ENCODE results near the gene PPARG. TPM values are rescaled to one million over a fixed set of nuclear protein-coding genes. Genes with fewer than 3 reads are reported as not detected.

The PPARG gene
- polyA plus RNA-seq, 3 donors = 24.3 to 28.2 (median 25.2) TPM

DNA sequence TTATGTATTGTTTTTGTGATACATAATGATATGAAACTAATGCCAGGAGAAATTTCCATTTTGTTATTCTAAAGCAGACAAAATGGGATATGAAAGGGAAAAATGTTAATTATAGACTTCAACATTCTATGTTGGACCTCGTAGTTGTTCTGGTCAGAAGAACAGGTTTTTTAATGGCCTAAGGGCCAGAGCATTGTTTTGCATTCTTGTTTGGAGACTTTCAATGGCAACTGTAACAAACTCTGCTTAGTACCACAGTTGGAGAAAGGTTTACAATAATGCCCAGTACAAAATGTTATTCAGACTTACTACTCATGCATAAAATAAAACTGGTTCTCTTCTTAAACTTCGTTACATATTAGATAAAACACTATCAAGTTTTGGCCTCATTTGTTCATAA, 12.2 kb downstream of the PPARG start:
- no peak for DNase-seq (ENCODE audit: extremely low read depth in 1 of 11, low read depth in 9 of 11, low spot score in 4 of 11)

DNA sequence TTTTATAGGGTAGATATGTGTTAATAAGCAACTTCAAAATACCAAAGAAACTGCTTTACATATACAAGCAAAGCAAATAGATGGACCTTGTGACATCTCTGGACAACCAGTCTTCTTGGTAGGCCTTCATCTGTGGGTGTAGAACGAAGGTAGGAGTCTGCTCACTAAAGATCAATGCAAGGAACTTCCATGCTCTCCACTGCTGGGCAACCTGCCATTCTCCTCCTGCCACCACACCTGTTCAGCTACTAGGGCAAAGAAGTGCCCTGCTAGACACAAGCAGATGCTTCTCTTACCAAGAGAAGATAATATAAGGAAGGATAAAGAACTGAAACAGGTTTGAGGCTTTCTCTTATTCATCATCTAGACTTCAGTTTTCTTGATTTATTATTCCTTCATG, 12.6 kb downstream of the PPARG start:
- no peak for DNase-seq (ENCODE audit: extremely low read depth in 1 of 11, low read depth in 9 of 11, low spot score in 4 of 11)

DNA sequence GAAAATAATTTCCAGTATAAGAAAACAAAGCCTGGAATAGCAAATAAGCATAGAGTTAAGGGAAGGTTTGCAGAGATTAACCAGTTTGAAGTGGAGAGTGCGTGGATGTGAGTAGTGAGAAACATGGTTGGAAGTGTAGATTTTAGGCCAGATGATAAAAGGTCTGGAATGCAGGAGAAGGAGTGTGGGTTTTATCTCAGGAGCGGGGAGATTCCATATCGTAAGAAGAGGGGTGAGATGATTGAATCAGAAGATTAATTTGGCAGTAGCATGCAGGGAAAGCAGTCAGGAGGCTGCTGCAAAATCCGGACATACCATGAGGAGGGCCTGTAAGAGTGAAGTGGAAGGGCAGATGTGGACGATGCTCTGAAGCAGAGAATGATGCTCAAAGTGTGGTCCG, 13.7 kb downstream of the PPARG start:
- no peak for DNase-seq (ENCODE audit: extremely low read depth in 1 of 11, low read depth in 9 of 11, low spot score in 4 of 11)

GRCh38 chr3:12303534-12303933, 14.7 kb downstream of the PPARG start:
- no peak for DNase-seq (ENCODE audit: extremely low read depth in 1 of 11, low read depth in 9 of 11, low spot score in 4 of 11)

- no peak for DNase-seq (ENCODE audit: extremely low read depth in 1 of 11, low read depth in 9 of 11, low spot score in 4 of 11)
Measured at GRCh38 chr3:12303993-12304392, 15.1 kb downstream of the PPARG start.

GRCh38 chr3:12307136-12307535, 18.3 kb downstream of the PPARG start:
- DNase-seq (ENCODE audit: extremely low read depth in 1 of 11, low read depth in 9 of 11, low spot score in 4 of 11) = no peak

GRCh38 chr3:12308517-12308916, 19.6 kb downstream of the PPARG start:
- no peak for DNase-seq (ENCODE audit: extremely low read depth in 1 of 11, low read depth in 9 of 11, low spot score in 4 of 11)

DNA sequence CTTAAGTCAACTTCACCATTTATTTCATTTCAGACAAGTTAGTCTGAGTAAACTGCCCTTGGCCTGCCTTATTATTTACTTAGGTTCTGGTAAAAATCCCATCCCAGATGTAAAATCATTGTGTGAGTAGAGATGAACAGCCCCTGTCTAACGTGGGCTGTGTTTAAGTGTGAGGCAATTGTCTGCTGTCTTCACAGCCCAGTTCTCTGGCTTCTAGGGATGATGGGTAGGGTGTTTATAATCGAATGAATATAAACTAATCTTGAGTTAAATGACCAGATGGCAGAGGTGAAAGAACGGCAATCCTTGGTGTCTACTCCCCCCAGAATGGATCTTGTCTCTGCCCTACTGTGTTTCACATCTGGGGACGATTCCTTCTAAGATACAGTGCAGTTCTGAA, 20.8 kb downstream of the PPARG start:
- no peak for DNase-seq (ENCODE audit: extremely low read depth in 1 of 11, low read depth in 9 of 11, low spot score in 4 of 11)

GRCh38 chr3:12312010-12312409, 23.1 kb downstream of the PPARG start:
- DNase-seq (ENCODE audit: extremely low read depth in 1 of 11, low read depth in 9 of 11, low spot score in 4 of 11) = no peak

GRCh38 chr3:12313519-12313918, 24.6 kb downstream of the PPARG start:
- DNase-seq (ENCODE audit: extremely low read depth in 1 of 11, low read depth in 9 of 11, low spot score in 4 of 11) = no peak

GRCh38 chr3:12316253-12316652, 27.4 kb downstream of the PPARG start:
- DNase-seq (ENCODE audit: extremely low read depth in 1 of 11, low read depth in 9 of 11, low spot score in 4 of 11) = no peak

DNA sequence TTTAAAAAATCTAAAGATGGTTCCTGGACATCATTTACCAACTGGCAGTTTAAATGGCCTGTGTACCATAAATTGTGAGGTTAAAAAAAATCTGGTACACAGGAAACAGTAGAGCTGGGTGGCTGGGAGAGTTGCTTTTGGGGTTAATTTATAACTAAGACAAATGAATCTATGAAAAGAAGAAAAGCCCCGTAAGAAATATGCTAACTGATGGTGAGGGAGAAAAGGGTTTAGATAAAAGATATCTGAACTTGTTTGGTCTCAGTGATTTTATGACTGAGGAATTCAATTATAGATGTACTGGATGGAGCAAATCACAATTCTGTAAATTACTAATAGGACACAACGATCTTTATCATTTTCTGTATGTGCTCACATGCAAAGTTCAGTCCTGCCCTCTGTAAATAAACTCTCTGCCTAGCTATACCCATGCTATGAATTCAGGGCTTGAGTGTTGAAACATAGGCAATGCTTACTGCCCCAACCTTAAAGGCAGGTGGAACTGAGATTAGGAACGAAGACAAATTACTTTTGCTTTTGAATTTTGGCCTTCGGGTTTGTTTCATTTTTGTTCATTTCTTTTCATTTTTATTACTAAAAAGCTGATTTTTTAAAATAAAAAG, 28.0 kb downstream of the PPARG start:
- DNase-seq (ENCODE audit: extremely low read depth in 1 of 11, low read depth in 9 of 11, low spot score in 4 of 11) = no peak

DNA sequence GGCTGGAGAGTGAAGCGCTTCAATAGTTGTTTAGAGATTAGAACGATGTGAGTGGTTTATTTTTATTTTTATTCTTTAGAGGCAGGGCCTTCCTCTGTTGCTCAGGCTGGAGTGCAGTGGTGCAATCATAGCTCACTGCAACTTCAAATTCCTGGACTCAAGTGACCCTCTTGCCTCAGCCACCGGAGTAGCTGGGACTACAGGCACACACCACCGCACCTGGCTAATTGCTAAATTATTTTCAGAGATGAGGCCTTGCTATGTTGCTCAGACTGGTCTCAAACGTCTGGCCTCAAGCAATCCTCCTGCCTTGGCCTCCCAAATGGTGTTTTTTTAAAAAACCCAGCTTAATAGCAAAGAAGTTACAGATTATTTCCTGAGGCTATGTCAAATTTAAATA, 29.0 kb downstream of the PPARG start:
- no peak for DNase-seq (ENCODE audit: extremely low read depth in 1 of 11, low read depth in 9 of 11, low spot score in 4 of 11)

- DNase-seq (ENCODE audit: extremely low read depth in 1 of 11, low read depth in 9 of 11, low spot score in 4 of 11) = peak in 3 of 11 donors; percentile 23 to 46 (median 23)
Measured at GRCh38 chr3:12318758-12319621, 30.1 kb downstream of the PPARG start.

DNA sequence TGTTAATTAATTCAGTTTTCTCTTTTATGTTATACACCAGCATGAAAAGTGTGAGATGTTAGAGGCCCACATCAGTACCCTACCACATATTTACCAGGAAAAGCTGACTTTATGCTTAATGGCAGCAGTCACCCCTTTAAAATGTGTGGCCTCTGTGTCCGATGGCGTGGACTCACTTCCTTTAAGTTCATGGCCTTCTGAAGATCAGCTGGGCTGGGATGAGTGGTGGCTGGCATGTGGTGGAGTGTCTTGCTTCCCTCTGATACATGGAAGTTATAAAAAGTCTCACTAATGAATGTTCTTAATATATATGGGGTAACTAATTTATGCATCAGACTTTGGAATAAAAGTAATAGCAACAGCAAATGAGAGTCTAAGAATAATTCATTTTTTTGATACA, 32.1 kb downstream of the PPARG start:
- no peak for DNase-seq (ENCODE audit: extremely low read depth in 1 of 11, low read depth in 9 of 11, low spot score in 4 of 11)

DNA sequence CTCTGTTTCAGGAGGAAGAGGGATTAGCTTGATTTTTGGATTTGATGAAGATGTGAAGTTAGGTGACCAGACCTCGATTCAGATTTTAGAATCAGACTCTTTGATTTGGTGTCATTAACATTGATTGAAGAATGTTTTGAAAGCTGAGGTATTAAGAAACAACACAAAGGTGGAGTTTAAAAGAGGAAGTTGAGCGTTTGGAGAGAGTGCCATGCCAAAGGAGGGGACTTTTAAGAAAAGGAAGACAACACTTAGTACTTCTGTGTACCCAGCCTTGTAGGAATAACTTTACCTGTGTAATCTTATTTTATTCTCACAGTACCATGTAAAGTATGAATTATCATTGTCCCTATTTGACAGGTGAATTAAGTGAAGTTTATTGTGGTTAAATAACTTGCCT, 34.4 kb downstream of the PPARG start:
- no peak for DNase-seq (ENCODE audit: extremely low read depth in 1 of 11, low read depth in 9 of 11, low spot score in 4 of 11)

DNA sequence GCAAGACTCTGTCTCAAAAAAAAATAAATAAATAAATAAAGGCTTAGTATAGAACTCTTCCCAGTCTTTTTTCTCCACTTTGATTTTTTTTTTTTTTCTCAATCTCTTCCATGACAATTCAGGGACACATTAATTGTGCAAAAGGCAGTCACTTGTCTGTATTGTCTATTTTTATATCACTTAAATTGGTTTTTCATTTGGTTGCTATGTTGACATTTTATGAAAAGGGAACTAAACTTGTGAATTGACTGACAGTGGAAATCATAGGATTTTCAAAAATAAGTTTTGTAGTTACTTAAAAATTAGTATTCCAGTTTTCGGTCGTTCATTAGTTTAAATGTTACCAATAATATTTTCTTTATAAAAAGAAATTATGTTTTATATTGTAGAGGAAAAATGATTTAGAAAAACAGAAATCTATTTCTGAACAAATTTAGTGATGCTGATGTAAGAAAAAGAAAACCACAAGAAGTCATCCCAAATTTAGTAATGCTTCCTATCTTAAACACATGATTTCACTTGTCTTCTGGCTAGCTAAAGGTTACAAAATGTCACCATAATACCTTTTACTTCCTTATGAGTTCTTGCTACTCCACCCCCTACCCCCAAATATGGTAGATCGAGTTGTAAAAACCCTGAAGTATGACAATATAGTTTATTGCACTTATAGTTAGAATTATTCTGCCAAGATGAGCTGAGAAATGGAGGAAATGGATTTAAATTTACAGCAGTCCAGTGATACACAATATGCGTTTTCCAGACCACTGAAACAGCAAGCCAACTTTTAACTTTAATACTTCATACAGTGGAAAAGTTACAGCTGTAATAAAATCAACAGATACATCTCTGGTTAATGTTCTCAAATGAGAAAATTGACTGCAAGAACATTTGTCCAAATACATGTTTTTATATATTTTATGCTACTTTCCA, 37.0 kb downstream of the PPARG start:
- no peak for DNase-seq (ENCODE audit: extremely low read depth in 1 of 11, low read depth in 9 of 11, low spot score in 4 of 11)

- no peak for DNase-seq (ENCODE audit: extremely low read depth in 1 of 11, low read depth in 9 of 11, low spot score in 4 of 11)
Measured at GRCh38 chr3:12327021-12327420, 38.2 kb downstream of the PPARG start.

DNA sequence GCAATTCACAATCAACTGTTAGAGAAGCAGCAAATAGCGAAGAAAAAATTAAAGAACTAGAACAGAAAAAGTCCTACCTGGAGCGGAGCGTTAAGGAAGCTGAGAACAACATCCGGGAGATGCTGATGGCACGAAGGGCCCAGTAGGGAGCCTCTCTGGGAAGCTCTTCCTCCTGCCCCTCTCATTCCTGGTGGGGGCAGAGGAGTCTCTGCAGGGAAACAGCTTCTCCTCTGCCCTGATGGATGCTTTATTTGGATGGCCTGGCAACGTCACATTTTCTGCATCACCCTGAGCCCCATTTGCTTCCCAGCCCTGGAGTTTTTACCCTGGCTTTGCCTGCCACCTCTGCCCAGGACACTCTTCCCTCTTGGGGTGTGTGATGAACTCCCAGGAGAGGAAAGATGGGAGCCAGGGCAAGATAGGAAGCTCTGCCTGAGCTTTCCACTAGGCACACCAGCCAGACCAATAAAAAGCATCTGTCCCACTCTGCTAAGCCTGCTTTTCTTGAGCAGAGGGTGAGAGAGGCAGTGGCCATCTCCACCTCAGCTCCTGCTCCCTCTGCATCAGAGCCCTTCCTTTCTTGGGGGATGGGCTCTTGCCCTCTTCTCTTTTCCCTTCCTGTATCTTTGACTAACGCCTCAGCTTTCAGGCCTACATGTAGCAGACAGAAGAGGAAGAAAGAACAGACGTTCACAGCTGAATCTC, 39.4 kb downstream of the PPARG start:
- DNase-seq (ENCODE audit: extremely low read depth in 1 of 11, low read depth in 9 of 11, low spot score in 4 of 11) = no peak

Measured in renal cortex interstitium (tissue), 11 donors.